Lung (tissue), 12 donors: ENCODE data around the gene MPLKIP. TPM values are rescaled to one million over a fixed set of nuclear protein-coding genes. Genes with fewer than 3 reads are reported as not detected.

Experiments
- ATAC-seq: fragments of 200-7000 bp; cut with Tn5 transposase; one replicate; pipeline ENCODE4 v1.9.1; 2020; ENCODE audit warnings: moderate number of reproducible peaks; ENCODE audit not compliant: insufficient read depth, low FRiP score
- DNase-seq, 3 donors: peaks; one replicate each; pipeline ENCODE4 v3.0.0-alpha.2; 2013 to 2017
- H3K27ac ChIP-seq, 2 donors: one replicate each; pipeline ENCODE4 v1.5.1; 2013; ENCODE audit warnings: mild to moderate bottlenecking in 2 of 2, moderate library complexity in 2 of 2, control low read depth in 1 of 2, inconsistent platforms in 1 of 2, low read depth in 1 of 2, low read length in 1 of 2
- H3K27me3 ChIP-seq, 3 donors: one replicate each; pipeline ENCODE4 v1.5.1; 2013; ENCODE audit warnings: low read length in 2 of 3; ENCODE audit not compliant: control insufficient read depth in 3 of 3, insufficient read depth in 3 of 3
- H3K36me3 ChIP-seq, 4 donors: one replicate each; pipeline ENCODE4 v1.5.1; 2013; ENCODE audit warnings: low read length in 4 of 4, mild to moderate bottlenecking in 1 of 4, moderate library complexity in 1 of 4; ENCODE audit not compliant: control insufficient read depth in 4 of 4, insufficient read depth in 4 of 4
- H3K4me1 ChIP-seq, 5 donors: one replicate each; pipeline ENCODE4 v1.5.1; 2013; ENCODE audit warnings: low read length in 5 of 5, mild to moderate bottlenecking in 2 of 5, moderate library complexity in 1 of 5; ENCODE audit not compliant: control insufficient read depth in 5 of 5, insufficient read depth in 5 of 5
- H3K4me3 ChIP-seq: one replicate; pipeline ENCODE4 v1.5.1; 2013; ENCODE audit warnings: mild to moderate bottlenecking, control low read depth, moderate library complexity
- H3K9ac ChIP-seq, 2 donors: one replicate each; pipeline ENCODE4 v1.5.1; 2013; ENCODE audit warnings: low read length in 2 of 2, control low read depth in 1 of 2; ENCODE audit not compliant: insufficient read depth in 1 of 2
- H3K9me3 ChIP-seq, 4 donors: one replicate each; pipeline ENCODE4 v1.5.1; 2013; ENCODE audit warnings: low read length in 3 of 4, mild to moderate bottlenecking in 1 of 4, moderate library complexity in 1 of 4; ENCODE audit not compliant: control insufficient read depth in 4 of 4, insufficient read depth in 3 of 4
- CTCF ChIP-seq: IDR thresholded peaks from 2 replicates; pipeline ENCODE4 v1.5.1; 2012; ENCODE audit warnings: mild to moderate bottlenecking; ENCODE audit errors: control extremely low read depth, extremely low read depth
- WGBS, 2 donors: extraction: QIAGEN DNeasy Blood & Tissue Kit; methylation state at CpG; one replicate each; pipeline ENCODE4 v1.1.7; 2013; 5-methylcytosine and 5-hydroxymethylcytosine counted together
- polyA plus RNA-seq, 2 donors: library from polyadenylated mRNA; stranded (reverse); fragments of 200-250 nt; gene quantifications; one replicate each; pipeline ENCODE4 v1.2.1, GENCODE V29; 2013
- total RNA-seq, 2 donors: library from RNA; depleted of rRNA in 1 of 2; stranded (reverse); fragments of >200 nt in 1 of 2; gene quantifications; one replicate each; pipeline ENCODE4 v1.2.1, GENCODE V29; 2014 to 2021
- donor health status: control.
- donor health status: control.
- donor health status: Bipolar disorder and iron deficiency.
- donor health status: healthy.
- donor health status: DM: yes; HTN: yes; CAD: no.

MPLKIP gene
- total and polyA plus RNA-seq, 4 donors: 26.3 to 39.3 (median 32.4) TPM

- Histone ChIP-seq H3K36me3 (peaks cover 0 to 13% (median 11%) of the 10 kb centered on the region in 4 donors), H3K9me3 (no peaks in the 10 kb centered on the region), H3K4me3 (no peak overlapping the region), H3K4me1 (no peaks in the 10 kb centered on the region), H3K27ac (no peak overlapping the region), H3K9ac (no peak overlapping the region), H3K27me3 (no peaks in the 10 kb centered on the region)
- 94 to 96% methylated on average over 4 of the region's 4 CpGs for WGBS, 2 donors
- no peak for DNase-seq
- no peak for ATAC-seq
- TF ChIP-seq CTCF: no peak
Measured at GRCh38 chr7:40099837-40100236, 34.6 kb downstream of the MPLKIP start.

DNA sequence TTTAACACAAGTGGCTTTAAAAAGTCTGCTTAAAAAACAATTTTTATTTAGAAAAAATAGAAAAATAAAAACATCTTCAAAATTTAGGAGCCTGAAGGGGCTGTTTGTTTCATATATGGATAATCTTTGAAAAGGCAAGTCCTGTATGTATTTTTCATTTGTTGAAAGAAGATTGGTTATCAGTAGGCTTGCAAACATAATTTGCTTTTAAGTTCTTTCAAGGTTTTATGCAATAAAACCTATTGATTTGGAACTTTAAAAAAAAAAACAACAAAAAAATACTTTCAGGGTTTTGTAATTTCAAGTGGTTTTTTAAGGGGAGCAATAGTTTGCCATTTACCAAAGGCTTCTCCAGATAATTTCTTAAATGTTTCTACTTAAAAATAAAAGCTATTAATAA is 35.6 kb downstream of the MPLKIP start:
- Histone ChIP-seq H3K27me3 (no peaks in the 10 kb centered on the region), H3K4me3 (no peak overlapping the region), H3K9me3 (no peaks in the 10 kb centered on the region), H3K36me3 (peaks cover 8 to 21% (median 20%) of the 10 kb centered on the region in 4 donors), H3K4me1 (no peaks in the 10 kb centered on the region), H3K27ac (no peak overlapping the region), H3K9ac (no peak overlapping the region)
- ATAC-seq (no peak), DNase-seq (no peak)
- TF ChIP-seq CTCF: no peak

DNA sequence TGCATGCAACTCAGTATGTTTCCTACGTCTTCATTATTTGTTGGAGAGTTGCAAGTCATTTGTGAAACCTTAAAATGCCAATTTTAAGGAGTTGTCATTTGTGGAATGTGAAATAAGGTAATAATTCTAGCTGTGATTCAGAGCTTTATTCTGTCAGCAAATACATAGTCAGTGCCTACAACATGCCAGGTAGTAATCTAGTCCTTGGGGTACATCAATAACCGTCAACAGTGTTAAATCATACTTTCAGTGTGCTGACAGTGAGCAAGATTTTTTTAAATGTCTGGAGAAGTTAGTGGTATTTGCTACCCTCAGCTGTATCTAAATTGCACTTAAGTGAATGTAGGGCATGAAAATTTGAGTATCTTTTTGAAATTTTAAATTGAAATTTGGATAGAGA is 36.7 kb downstream of the MPLKIP start:
- no peak overlapping the region for H3K27ac ChIP-seq
- ATAC-seq (no peak), DNase-seq (no peak)
- H3K9ac ChIP-seq: no peak overlapping the region
- H3K4me3 ChIP-seq: no peak overlapping the region
- no peaks in the 10 kb centered on the region for H3K9me3 ChIP-seq
- no peaks in the 10 kb centered on the region for H3K4me1 ChIP-seq
- H3K36me3 ChIP-seq: peaks cover 15 to 30% (median 25%) of the 10 kb centered on the region in 4 donors
- TF ChIP-seq CTCF: no peak
- WGBS, 2 donors: 86 to 89% methylated on average over 2 of the region's 2 CpGs
- no peaks in the 10 kb centered on the region for H3K27me3 ChIP-seq

- DNase-seq (no peak), ATAC-seq (no peak)
- H3K27ac ChIP-seq: no peak overlapping the region
- H3K36me3 ChIP-seq: peaks cover 15 to 31% (median 30%) of the 10 kb centered on the region in 4 donors
- H3K27me3 ChIP-seq: no peaks in the 10 kb centered on the region
- no peaks in the 10 kb centered on the region for H3K9me3 ChIP-seq
- 21 to 30% methylated on average over 1 of the region's 1 CpG for WGBS, 2 donors
- no peak for TF ChIP-seq CTCF
- no peak overlapping the region for H3K9ac ChIP-seq
- no peaks in the 10 kb centered on the region for H3K4me1 ChIP-seq
- no peak overlapping the region for H3K4me3 ChIP-seq
Measured at GRCh38 chr7:40095695-40096327, 38.6 kb downstream of the MPLKIP start.
